GM18858 (cell line): Measurements from ENCODE around the gene NUDT19.
"Not testable (repeated sequence)": the region's sequence is repeated elsewhere in the genome, so short reads cannot be mapped to it uniquely, and the experiment has no call there.

Experiments
- ATAC-seq: cut with Tn5 transposase; IDR thresholded peaks from one replicate; pipeline ENCODE4 v1.9.1; 2021; ENCODE audit not compliant: unreplicated experiment

Gene NUDT19

GRCh38 chr19:32704006-32704405 lies 12.4 kb downstream of the NUDT19 start:
- not testable (repeated sequence) for ATAC-seq

GRCh38 chr19:32708457-32708856 lies 16.8 kb downstream of the NUDT19 start:
- no peak for ATAC-seq

GRCh38 chr19:32709032-32709431 lies 17.4 kb downstream of the NUDT19 start:
- ATAC-seq = no peak

- ATAC-seq = no peak
Measured at GRCh38 chr19:32711747-32712146, 20.1 kb downstream of the NUDT19 start.

DNA sequence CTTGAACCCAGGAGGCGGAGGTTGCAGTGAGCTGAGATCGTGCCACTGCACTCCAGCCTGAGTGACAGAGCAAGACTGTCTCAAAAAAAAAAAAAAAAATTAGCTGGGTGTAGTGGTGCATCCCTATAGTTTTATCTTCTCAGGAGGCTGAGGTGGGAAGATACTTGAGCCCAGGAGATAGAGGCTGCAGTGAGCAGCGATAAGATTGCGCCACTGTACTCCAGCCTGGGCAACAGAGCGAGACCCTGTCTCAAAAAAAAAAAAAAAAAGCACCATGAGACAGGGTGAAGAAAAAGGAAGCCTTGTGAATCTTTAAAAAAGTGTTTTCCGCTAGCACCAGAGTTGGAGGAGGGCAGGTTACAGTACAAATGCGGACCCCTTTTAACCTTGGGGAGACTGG lies 24.6 kb downstream of the NUDT19 start:
- not testable (repeated sequence) for ATAC-seq

- ATAC-seq = no peak
Measured at GRCh38 chr19:32717496-32717895, 25.9 kb downstream of the NUDT19 start.

DNA sequence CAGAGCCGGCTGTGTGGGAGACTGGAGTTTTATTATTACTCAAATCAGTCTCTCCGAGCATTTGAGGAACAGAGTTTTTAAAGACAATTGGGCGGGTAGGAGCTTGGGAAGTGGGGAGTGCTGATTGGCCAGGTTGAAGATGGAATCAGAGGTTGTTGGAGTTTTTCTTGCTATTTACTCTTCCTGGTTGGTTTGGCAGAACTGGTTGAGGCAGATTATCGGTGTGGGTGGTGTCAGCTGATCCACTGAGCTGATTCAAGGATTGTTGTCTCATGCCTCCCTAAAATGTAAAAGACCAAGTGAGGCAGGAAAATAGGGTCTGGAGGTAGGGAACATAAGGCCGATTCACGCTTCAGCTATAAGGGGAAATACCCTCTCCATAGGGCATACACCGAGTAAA lies 26.7 kb downstream of the NUDT19 start:
- ATAC-seq = no peak

- no peak for ATAC-seq
Measured at GRCh38 chr19:32719611-32720059, 28.0 kb downstream of the NUDT19 start, which contains the start of gene TDRD12. Gene TDRD12 (plus strand): TSS chr19:32719767. CDS start chr19:32720073, 306 bp downstream.

DNA sequence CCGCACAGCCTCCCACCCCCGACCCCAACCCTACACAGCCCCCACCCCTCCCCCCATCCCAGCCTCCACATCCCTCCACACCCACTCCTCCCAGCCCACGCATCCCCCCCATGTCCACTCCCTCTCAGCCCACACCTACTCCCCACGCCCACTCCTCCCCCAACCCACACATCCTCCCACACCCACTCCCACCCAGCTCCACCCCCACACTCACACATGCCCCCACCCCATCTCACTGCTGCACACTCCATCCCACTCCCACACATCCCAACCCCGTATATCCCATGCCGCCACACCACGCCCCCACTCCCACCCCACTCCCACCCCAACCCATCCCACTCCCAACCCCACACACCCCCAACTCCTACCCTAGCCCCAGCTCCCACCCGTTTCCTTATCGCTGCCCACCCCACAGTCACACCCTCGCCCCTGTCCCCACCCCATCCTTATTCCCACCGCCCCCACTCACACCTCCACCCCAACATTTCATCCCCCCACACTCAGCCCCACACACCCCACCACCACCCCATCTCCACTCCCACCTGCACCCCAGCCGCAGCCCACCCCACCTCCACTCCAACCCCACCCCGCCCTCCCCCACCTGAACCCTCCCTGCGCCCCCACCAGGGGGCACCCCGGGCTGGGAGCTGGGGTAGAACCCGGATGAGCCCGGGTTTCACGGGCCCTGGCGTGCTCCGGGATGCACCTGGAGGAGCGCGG lies 28.8 kb downstream of the NUDT19 start:
- ATAC-seq = no peak

- no peak for ATAC-seq
Measured at GRCh38 chr19:32720936-32721250, 29.3 kb downstream of the NUDT19 start.

GRCh38 chr19:32735936-32736335 lies 44.3 kb downstream of the NUDT19 start:
- ATAC-seq = no peak

DNA sequence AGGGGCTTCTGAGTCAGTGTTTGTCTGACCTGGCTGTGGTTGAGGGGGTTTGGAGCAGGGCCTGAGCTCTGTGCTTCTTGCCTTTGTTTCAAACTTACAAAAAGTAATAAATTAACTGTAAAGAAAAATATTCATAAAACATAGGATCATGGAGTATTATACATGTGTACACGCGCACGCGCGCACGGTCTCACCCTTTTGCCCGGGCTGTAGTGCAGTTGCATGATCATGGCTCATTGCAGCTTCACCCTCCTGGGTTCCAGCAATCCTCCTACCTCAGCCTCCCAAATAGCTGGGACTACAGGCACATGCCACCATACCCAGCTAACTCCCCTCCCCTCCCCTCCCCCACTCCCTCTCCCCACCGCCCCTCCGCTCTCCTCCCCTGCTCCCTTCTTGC lies 51.4 kb downstream of the NUDT19 start:
- ATAC-seq = no peak

DNA sequence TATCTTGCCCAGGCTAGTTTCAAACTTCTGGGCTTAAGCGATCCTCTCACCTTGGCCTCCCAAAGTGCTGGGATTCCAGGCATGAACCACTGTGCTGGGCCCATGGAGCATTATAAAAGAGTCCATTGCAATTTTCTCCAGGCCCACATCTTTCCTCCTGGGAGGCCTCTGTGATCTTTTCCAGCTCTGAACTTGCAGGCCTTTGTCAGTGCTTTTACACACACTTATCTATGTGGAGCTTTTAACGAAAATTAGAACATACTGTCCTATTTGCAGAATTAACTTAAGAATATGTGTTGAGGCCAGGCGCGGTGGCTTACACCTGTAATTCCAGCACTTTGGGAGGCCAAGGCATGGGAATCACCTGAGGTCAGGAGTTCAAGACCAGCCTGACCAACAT lies 51.8 kb downstream of the NUDT19 start:
- no peak for ATAC-seq

DNA sequence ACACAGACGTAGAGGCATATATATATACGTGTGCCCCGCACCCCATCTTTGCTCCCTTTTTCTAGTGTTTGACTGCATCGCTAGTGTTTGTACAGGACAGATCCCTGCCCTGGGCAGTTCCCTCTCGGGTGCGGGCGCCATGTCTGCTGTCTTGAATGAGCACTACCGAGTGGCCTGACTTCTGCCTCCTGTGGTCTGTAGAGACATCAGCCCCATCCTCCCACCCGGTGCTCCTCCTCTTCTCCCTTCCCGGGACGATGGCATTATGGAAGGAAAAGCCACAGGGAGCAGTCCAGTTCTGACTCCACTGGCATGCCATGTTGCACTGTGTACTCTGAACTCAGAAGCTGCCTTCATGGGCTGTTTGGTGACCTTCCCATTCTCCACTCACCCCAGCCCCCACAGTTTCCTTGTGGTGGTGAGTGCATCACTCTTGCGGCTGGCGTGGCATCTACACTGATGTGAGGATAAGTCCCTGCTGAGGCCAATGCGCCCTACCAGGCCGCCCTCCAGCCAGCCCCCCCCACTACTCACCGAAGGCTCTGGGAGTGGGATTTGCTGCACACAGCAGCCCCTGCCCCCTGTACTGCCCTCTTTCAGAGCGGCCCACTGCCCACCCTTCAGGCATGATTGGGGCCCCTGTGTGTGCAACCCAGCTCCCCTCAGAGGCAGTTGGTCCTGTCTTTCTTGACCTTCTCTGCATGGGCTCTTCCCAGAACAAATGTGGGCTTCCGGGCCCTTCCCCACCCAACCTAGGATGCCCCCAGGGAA lies 53.1 kb downstream of the NUDT19 start:
- no peak for ATAC-seq

GRCh38 chr19:32745594-32746251 lies 54.1 kb downstream of the NUDT19 start:
- ATAC-seq = not testable (repeated sequence)

GRCh38 chr19:32746631-32747196 lies 55.1 kb downstream of the NUDT19 start:
- ATAC-seq = not testable (repeated sequence)

- ATAC-seq = no peak
Measured at GRCh38 chr19:32748497-32748896, 56.9 kb downstream of the NUDT19 start.

DNA sequence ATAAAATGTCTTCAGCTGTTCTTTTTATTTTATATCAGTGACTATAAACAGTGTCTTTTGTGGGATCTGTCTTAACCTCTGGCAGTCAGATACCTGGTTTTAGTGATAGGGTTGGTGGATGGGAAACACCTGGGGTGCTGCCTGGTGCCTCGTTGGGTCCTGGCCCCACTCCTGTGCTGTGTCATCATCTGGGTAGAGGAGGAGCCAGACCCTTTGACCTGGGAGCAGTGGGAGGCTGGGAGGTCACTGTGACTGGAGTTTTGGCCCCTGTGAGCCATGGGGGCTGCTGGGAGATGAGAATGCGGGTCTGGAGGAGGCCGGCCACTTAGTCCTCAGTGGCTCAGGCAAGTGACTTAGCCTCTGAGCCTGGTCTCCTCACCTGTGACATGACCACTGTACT lies 57.3 kb downstream of the NUDT19 start:
- ATAC-seq = no peak

GRCh38 chr19:32749361-32749760 lies 57.7 kb downstream of the NUDT19 start:
- ATAC-seq = no peak

- ATAC-seq = no peak
Measured at GRCh38 chr19:32750441-32751055, 58.9 kb downstream of the NUDT19 start.

GRCh38 chr19:32751066-32751465 lies 59.4 kb downstream of the NUDT19 start:
- ATAC-seq = no peak
